ENCODE results near the gene NUP214. TPM values are rescaled to one million over a fixed set of nuclear protein-coding genes. Genes with fewer than 3 reads are reported as not detected.
A peak's percentile ranks its signal among the peaks of the same experiment; 100 is the strongest.

NUP214 gene
- 10 to 100 TPM; 25.8 to 68.2 (median 36.9) TPM for total RNA-seq

DNA sequence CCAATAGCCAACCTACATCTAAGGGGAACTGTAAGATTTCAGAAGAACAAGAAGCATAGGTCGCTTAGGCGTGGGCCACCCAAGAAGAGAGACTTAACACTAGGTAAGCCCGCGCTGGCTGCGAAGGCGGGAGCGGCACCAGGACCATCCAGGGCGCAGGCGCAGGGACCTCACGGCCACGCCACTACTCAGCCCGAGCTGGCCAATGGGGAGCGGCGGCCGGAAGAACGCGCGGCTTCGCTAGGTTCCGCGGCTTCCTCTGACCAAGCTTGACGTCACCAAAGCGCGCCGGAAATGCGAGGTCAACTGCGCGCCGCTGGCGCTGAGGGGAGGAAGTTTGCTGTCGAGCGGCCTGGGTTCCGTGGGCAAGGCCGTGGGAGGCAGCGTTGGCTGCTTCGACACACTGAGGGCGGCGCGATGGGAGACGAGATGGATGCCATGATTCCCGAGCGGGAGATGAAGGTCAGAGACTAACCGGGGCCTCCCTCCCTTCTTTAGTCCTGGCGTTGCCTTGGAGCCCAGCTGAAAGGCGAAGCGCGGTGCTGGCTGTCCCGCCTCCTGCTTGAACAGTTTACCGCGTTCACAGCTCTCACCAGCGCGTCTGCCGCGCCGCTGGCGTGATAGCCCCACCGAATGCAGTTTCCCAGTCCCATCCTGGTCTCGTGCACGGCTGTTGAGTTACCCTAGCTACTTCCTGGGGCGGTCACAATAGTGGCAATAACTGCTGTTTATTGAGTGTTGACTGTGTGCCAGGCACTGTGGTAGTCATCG is at the start of gene NUP214:
NUP214 (plus strand) TSS at position 299 of the 771 bp plus-strand sequence; CDS start at position 418, 119 bp downstream.
- Histone ChIP-seq H3K9me3 (no peaks in the 10 kb centered on the region), H3K4me1 (peaks cover 0 to 27% (median 13%) of the 10 kb centered on the region in 3 donors), H3K36me3 (peaks cover 0 to 49% of the 10 kb centered on the region in 2 donors), H3K4me3 (peak within 1 kb of the TSS; percentile 64 to 76), H3K27ac (peak within 1 kb of the TSS; percentile 67 to 91 (median 87)), H3K27me3 (no peaks in the 10 kb centered on the region)
- peak; percentile 100 for ATAC-seq
- TF ChIP-seq POLR2A (IDR thresholded peaks at IDR 0.05) (peak; percentile 85 to 87), EP300 (IDR thresholded peaks at IDR 0.05) (no peak), POLR2AphosphoS5 (IDR thresholded peaks at IDR 0.05) (peak; percentile 99)
- TF ChIP-seq, protein P1, sequence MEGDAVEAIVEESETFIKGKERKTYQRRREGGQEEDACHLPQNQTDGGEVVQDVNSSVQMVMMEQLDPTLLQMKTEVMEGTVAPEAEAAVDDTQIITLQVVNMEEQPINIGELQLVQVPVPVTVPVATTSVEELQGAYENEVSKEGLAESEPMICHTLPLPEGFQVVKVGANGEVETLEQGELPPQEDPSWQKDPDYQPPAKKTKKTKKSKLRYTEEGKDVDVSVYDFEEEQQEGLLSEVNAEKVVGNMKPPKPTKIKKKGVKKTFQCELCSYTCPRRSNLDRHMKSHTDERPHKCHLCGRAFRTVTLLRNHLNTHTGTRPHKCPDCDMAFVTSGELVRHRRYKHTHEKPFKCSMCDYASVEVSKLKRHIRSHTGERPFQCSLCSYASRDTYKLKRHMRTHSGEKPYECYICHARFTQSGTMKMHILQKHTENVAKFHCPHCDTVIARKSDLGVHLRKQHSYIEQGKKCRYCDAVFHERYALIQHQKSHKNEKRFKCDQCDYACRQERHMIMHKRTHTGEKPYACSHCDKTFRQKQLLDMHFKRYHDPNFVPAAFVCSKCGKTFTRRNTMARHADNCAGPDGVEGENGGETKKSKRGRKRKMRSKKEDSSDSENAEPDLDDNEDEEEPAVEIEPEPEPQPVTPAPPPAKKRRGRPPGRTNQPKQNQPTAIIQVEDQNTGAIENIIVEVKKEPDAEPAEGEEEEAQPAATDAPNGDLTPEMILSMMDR (IDR thresholded peaks at IDR 0.05), result peak in 1 of 4 experiments; percentile 1
- 0% methylated on average over 9 of the region's 61 CpGs; no CpG with 5 or more reads in 1 of the 2 donors for WGBS, 2 donors (ENCODE audit: low coverage in 1 of 2)

DNA sequence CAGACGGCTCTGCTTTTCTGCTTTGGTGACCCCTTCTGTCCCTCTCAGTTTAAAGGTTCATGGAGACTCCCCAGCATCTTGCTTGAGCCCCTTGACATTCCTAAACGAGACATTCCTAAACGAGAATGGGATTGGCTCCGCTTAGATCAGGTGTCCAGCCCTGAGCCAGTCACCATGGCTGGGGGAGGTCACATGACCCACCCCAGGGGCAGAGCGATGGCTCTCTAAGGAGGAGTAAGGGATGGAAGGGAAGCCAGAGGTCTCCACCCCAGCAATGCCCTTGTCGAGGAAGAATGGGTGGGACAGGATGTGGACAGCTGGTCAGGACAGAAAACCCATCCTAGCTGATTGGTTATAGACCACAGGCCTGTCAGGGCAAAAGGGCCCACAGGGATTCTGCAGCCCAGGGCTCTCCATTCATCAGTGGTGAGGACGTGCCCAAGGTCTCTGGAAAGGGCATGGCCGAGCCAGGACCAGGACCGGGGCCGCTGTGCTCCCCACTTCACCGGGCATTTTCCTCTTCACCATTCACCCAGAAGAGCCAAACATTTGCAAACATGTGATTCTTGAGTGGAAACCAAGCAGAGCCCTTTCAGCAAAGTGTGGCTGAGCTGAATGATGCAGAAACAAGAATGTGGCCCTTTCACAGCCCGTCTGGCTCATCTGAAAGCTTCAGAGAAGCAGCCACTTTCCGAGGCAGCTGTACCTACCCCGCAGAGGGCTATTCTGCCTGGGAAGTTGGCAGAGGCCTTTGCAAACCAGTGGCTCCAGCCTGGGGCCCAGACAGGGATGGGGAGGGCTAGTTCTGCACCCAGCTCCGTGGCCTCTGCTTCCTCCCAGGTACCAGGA is 48.8 kb upstream of the NUP214 start:
- no peak for ATAC-seq
- TF ChIP-seq EP300 (IDR thresholded peaks at IDR 0.05) (no peak), POLR2A (IDR thresholded peaks at IDR 0.05) (no peak), POLR2AphosphoS5 (IDR thresholded peaks at IDR 0.05) (no peak)
- TF ChIP-seq, protein P1 (IDR thresholded peaks at IDR 0.05), result no peak
- 57% methylated on average over 1 of the region's 15 CpGs; no CpG with 5 or more reads in 1 of the 2 donors for WGBS, 2 donors (ENCODE audit: low coverage in 1 of 2)
- Histone ChIP-seq H3K4me3 (no peak overlapping the region), H3K27me3 (peaks cover 3% of the 10 kb centered on the region), H3K36me3 (no peaks in the 10 kb centered on the region), H3K4me1 (no peaks in the 10 kb centered on the region), H3K27ac (no peak overlapping the region), H3K9me3 (no peaks in the 10 kb centered on the region)

DNA sequence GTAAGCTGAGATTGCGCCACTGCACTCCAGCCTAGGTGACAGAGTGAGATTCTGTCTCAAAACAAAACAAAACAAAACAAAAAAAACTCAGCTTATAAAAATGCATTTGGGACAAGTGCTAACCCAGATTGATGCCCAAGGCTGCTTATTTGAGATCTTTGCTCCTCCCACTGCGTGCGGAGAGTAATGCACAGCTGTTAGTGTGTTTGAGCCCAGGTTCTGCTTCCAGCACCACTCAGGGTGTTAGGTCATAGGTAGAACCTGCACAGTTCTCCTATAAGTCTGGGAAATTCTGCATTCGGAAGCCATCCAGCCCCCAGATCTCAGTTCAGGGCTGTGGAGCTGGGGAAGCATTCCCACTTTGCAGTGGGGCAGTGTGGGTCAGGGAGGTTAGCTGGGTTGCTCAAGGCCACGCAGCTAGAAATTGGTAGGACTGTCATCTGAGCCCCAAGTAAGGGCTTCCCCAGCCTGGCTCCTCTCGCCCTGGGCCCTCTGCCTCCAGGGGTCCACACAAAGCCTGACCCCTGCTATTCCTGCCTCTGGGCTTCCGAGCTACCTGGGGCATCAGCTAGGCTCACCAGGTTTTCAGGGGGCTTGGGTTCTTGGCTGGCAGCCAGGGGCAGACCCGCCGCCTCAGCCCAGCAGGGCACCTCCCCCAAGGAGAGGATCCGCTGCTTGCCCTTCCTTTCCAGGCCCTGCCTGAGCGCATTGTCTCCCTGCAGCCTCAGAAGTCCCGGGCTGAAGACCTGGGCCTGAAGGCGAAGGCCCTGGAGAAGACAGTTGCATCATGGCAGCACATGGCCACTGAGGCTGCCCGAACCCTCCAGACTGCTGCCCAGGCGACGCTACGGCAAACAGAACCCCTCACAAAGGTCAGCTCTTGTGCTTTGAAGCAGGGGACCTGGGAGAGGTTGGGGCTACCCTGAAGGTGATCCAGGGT is 46.7 kb upstream of the NUP214 start:
- no peaks in the 10 kb centered on the region for H3K9me3 ChIP-seq
- no peak overlapping the region for H3K27ac ChIP-seq
- no peaks in the 10 kb centered on the region for H3K36me3 ChIP-seq
- no peaks in the 10 kb centered on the region for H3K4me1 ChIP-seq
- no peak for TF ChIP-seq POLR2AphosphoS5 (IDR thresholded peaks at IDR 0.05)
- TF ChIP-seq, protein P1 (IDR thresholded peaks at IDR 0.05), result no peak
- no peak for ATAC-seq
- H3K4me3 ChIP-seq, result no peak overlapping the region
- peaks cover 9% of the 10 kb centered on the region for H3K27me3 ChIP-seq
- 88% methylated on average over 3 of the region's 17 CpGs; no CpG with 5 or more reads in 1 of the 2 donors for WGBS, 2 donors (ENCODE audit: low coverage in 1 of 2)

DNA sequence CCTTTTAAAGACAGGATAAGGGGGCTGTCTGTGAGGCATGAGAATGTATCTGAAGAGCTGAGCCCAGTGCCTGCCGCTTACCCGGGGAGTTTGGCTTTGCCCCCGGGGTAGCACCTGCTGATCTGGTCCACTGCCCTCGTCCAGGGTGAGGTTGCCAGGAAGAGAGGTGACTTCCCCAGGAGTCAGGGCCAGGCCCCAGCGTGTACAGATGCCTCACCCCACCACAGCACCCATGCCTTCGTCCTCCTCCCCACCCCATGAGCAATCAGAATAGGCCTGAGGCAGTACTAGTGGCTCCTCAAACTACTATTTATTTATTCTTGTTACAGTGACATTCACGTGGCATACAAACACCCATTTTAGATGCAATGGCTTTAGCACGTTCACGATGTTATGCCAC is 44.8 kb upstream of the NUP214 start:
- H3K27ac ChIP-seq, result no peak overlapping the region
- H3K9me3 ChIP-seq, result no peaks in the 10 kb centered on the region
- H3K27me3 ChIP-seq, result peaks cover 12% of the 10 kb centered on the region
- no peak overlapping the region for H3K4me3 ChIP-seq
- H3K36me3 ChIP-seq, result no peaks in the 10 kb centered on the region
- WGBS, 2 donors (ENCODE audit: low coverage in 1 of 2), result 64 to 78% methylated on average over 3 to 6 of the region's 9 CpGs
- no peak for ATAC-seq
- TF ChIP-seq EP300 (IDR thresholded peaks at IDR 0.05), result no peak
- H3K4me1 ChIP-seq, result no peaks in the 10 kb centered on the region

DNA sequence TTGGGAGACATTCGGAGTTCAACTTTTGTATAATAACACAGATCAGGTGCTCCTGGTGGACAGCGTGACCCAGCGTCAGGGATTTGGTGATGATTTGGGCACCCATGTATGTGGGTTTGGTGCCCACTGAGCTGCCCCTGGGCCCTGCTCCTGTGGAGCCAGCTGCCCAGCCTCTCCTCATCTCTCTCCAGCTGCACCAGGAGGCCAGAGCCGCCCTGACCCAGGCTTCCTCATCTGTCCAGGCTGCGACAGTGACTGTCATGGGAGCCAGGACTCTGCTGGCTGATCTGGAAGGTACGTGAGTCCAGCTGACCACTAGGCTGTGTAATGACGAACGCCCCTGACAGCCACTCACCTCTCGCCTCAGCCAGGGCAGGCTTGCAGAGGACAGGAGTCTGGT is 43.5 kb upstream of the NUP214 start:
- no peak overlapping the region for H3K4me3 ChIP-seq
- H3K27ac ChIP-seq, result no peak overlapping the region
- H3K9me3 ChIP-seq, result no peaks in the 10 kb centered on the region
- no CpG with 5 or more reads among the region's 9 CpGs for WGBS, 2 donors (ENCODE audit: low coverage in 1 of 2)
- TF ChIP-seq, protein P1 (IDR thresholded peaks at IDR 0.05), result no peak
- TF ChIP-seq POLR2A (IDR thresholded peaks at IDR 0.05) (no peak), POLR2AphosphoS5 (IDR thresholded peaks at IDR 0.05) (no peak), EP300 (IDR thresholded peaks at IDR 0.05) (no peak)
- H3K27me3 ChIP-seq, result peaks cover 20% of the 10 kb centered on the region
- no peaks in the 10 kb centered on the region for H3K36me3 ChIP-seq
- no peak for ATAC-seq
- H3K4me1 ChIP-seq, result no peaks in the 10 kb centered on the region

Data from gastroesophageal sphincter (tissue), 4 donors.